GM19455 (cell line): ENCODE measurements around the gene TRERF1.

Experiments used
- ATAC-seq: cut with Tn5 transposase; IDR thresholded peaks from one replicate; pipeline ENCODE4 v1.9.1; 2021; ENCODE audit not compliant: unreplicated experiment

TRERF1 gene

GRCh38 chr6:42368181-42368580, 83.5 kb downstream of the TRERF1 start:
- no peak for ATAC-seq

DNA sequence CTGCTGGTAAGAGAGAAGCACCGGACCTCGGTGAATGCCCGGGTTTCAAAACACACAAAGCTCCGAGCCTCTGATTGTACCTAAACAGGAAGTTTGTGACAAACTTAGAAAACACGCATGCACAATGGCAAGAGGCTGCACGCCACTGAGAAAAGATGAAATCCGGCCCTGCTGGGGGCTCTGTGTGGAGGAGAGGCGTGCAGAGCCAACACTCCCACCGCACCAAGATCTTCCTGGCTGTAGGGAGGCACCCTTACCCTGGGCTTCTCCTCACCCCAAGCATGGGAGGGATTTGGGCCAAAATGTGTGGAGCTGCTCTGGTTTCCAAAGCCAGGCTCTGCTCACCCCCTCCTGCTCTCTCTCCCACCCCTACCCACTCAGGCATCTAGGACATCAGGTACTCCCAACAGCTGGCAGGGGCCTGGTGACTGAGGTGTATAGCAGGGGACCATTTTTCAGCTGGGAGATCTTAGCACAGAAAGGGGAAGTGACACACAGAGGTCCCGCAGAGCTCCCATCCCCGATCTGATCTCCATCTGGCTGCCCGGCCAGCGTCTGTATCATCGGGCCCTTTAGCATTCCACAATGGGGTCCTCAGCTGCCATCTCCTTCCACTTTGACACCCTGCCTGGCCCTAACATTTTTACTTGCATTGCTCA, 84.2 kb downstream of the TRERF1 start:
- ATAC-seq: peak; percentile 67

GRCh38 chr6:42366999-42367352, 84.8 kb downstream of the TRERF1 start:
- ATAC-seq: no peak

DNA sequence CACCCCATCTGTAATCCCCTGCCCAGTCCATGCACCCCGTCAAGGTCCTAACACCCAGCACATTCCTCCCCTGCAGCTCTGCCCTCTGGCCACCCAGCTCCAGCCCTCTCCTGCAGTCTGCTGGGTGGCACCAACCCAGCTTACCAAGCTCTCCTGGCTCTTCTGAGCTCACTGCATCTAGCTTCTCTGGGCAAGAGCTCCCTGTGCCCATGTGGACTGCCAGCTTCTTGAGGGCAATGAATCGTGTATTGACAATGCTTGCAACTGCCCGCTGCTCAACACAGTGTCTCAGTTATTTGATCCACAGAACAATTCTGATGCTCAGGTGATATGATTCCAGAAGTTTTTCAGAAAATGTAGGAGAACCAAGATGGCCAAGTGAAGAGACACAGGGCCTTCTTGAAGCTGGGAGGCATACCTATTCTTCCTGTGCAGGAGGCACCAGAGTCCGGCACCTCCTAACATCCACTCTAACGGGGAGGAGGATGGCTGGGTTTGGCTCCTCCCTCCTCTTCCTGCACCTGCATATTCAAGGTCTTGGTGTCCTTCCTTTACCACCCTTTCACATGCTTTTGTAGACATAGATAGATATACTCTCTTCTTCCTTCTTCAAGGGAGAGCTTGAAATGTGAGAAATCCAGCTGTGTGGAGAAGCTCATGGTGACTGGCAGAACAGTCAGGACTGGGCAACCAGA, 85.6 kb downstream of the TRERF1 start:
- no peak for ATAC-seq

GRCh38 chr6:42365021-42365420, 86.7 kb downstream of the TRERF1 start:
- no peak for ATAC-seq

DNA sequence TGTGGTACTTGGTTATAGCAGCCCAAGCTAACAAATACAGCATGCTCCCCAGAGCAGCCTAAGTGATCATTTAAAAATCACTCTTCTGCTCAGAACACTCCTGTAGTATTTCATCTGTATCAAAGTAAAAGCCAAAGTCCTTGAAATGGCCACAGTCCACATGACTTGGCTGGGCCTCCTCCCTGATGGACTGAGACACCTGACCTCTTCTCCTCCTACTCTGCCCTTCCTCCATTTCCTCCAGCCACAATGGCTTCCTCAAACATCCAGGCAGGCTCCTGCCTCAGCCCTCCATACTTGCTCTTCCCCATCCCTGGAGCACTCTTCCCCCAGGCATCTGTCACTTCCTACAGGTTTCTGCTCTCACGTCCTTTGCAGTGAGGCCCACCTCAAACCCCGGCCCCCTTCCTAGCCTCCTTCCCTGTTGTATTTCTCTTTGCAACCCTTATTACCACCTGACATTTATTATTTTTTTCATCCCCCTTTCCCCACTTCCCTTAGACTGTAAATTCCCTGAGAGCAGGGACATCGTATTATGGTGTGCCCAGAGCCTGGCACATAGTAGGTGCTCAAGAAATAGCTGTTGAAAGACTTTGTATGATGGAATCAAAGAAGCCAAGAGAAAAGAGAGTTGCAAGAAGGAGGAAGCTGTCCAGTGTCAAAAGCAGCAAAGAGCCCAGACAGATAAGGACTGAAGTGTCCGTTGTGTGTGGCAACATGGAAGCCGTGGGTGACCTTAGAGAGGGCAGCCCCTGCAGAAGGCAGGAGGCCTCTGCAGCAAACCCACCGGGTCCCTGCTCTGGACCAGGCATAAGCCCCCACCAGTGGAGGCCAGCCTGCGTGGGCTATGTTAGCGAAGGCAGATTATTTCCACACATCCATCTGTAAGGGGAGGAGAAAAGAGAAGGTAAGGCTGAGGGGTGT, 87.5 kb downstream of the TRERF1 start:
- ATAC-seq: no peak

GRCh38 chr6:42361036-42361435, 90.7 kb downstream of the TRERF1 start:
- no peak for ATAC-seq

- ATAC-seq: no peak
These were observed 92.7 kb downstream of the TRERF1 start for GRCh38 chr6:42359021-42359420.

DNA sequence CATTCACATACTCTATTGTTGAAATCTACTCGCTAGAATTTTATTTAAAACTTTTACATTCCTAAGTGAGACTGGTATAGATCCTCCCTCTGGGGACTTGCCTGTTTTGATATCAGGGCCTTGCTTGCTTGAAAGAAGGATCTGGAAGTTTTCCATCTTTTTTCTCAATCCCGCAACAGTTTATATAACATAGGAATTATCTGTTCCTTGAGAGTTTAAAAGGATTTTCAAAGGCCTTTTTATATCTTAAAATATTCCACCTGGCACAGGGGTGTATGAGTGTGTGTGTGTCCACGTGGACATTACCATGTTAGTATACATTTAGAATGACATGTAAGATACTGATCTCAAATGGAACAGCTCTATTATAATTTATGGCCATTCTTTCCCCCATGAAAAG, 96.3 kb downstream of the TRERF1 start:
- no peak for ATAC-seq

DNA sequence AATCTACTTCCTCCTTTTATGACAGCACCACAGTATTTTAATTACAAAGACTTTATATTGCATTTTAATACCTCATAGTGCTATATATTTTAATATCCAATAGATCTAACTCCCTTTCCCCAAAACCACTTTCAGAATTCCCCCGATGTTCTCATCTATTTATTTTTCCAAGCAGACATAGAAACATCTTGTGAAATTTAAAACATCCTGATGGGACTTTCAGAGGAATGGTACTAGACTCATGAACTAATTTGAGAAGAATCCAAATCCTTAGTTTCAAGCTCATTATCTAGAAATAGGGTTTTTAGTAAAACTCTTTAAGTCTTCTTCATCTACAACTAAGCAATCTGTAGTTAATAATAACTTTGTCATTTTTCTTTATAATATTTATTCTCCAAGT, 97.0 kb downstream of the TRERF1 start:
- ATAC-seq: no peak

DNA sequence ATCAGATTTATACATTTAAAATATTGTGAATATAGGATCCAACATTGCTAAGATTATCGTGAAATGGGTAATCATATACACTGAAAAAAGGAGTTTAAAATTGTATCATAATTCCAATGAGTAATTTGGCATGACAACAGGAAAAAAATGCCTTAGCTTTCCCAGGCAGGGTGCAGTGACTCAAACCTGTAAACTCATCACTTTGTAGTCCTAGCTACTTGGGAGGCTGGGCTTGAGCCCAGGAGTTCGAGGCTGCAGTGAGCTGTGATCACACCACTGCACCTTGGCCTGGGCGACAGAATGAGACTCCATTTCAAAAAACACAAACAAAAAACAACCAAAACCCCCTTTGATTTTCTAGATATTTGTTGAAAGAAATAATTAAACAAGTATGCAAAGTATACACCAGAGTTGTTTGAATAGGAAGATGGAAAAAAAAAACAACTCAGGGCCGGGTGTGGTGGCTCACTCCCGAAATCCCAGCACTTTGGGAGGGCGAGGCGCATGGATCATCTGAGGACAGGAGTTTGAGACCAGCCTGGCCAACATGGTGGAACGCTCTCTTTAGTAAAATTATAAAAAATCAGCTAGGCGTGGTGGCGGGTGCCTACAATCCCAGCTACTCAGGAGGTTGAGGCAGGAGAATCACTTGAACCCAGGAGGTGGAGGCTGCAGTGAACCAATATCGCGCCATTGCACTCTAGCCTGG, 98.7 kb downstream of the TRERF1 start:
- ATAC-seq: no peak

DNA sequence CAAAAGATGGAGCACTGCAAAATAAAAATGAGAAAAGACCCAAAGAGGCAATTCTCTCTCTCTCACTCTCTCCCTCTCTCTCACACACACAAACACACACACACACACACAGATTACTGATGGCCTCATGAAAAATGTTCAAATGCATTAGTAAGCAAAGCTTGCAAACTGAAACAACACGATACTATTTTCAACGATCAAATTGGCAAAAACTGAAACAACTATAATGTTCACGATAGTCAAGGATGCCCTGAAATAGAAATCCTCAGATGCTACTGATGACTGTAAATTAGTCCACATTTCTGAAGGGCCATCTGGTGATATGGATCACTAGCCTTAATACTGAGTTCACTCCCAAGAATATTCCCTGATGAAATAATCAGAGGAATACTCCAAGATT, 100.8 kb downstream of the TRERF1 start:
- no peak for ATAC-seq

DNA sequence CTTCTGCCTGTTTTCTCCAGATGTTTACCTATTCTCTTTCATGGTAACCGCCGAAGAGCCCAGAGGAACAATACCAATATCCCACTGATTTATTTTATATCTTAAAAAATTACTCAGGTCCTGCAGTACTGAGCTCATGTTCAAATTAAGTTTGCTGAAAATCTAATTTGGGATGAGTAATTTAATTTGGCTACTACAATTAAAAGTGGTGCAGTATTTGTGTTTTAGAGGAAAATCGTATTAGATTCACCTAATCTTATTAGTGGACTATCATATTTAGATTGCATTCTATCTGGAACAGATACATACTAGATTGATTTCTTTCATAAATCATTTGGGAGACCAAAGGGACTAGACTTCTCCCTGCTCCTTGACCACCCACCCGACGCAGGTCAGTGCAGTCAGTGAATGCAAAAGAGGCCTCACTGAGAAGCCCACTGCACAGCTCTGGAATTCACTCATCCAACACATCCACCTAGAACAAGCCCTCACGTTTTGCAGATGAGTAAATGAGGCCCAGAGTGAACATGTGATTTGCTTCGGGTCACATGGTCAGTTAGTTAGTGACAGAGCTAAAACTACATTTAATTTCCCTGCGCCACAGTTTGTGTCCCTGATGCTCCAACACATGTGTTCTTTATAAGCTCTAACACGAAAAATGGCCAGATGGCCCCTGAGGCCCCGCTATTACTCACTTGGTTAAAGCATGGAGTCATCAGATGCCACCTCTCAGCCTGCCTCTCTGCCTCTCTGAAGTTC, 101.8 kb downstream of the TRERF1 start:
- ATAC-seq: no peak

DNA sequence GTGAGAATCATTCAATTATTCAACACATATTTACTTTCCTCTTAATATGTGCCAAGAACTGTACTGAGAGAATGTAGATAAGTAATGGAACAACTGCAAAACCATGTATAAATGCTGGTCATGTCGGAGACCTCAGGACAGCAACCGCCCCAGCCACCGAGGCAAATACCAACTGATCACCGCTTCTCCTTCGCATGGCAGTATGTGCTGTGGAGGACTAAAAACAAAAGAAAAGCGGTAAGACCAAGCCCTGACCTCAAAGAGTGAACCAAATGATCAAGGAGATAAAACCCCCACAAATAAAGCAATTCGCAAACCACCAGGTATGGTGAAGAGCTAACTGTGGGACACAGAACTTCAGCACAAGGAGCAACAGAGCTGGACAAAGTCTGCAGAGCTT, 104.3 kb downstream of the TRERF1 start:
- no peak for ATAC-seq

GRCh38 chr6:42345696-42346416, 105.9 kb downstream of the TRERF1 start:
- no peak for ATAC-seq

DNA sequence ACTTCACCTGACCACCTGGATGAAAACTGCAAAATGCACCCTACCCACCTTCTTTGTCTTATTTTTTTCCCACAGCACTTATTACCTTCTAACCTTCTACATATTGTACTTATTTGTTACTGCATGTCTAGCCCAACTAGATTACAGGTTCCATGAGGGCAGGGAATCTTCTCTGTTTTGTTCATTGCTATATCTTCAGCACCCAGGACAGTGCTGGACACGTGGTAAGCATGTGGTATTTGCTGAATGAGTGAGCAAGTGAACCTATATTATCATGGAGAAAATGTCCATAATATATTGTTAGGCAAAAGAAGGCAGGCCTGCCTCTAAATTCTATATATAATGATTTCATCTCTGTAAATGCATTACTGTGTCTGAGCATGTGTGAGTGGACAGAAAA, 107.0 kb downstream of the TRERF1 start:
- ATAC-seq: no peak

DNA sequence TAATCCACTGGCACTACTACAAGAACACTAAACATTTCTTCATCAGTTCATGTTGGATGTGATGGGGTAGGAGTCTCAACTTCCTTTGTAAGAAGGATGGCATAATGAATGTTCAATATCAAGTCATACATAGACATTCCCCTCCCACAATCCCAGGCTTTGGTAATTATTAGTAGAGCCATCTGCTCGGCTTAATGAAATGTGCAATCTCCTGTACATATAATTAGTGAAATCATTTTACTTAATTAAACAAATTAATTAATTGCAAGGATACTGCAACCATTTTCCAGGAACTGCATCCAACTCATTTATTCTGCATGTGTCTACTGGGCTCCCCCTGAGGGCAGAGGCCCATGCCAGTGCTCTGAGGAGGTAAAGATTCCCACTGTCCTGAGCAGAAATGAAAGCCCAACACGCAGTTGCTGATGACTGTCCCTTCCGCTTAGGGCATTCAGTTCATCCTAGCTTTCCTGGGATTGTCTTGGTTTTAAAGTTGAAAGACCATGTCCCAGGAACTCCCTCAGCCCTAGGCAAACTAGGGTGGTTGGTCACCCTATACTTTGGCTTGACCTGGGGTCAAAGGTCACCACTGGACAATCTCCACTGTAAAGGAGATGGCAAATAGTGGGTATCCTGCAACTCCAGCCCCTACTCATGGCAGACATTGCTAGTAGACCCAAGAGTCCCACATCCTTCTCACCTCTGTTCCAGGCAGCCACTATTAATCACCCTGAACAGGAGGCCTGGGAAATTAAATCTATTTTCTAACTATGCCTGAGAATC, 109.8 kb downstream of the TRERF1 start:
- no peak for ATAC-seq

DNA sequence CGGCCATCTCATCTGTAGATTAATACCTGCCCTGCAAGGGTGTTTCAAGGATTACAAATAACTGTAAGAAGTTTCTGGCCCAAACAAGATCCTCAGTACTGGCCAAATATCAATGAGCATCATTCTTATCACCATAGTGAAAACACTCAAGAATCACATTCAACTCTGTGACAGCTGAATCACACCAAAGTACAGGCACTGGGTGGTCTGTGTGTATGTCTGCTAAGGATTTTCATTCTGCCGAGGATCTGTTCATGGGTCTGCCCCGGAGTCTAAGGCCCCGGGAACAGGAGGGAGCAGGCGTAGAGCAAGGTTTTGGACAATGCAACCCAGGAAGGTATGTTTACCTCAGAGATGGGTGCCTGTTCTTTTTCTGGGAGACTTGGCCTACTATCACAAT, 110.5 kb downstream of the TRERF1 start:
- ATAC-seq: no peak

DNA sequence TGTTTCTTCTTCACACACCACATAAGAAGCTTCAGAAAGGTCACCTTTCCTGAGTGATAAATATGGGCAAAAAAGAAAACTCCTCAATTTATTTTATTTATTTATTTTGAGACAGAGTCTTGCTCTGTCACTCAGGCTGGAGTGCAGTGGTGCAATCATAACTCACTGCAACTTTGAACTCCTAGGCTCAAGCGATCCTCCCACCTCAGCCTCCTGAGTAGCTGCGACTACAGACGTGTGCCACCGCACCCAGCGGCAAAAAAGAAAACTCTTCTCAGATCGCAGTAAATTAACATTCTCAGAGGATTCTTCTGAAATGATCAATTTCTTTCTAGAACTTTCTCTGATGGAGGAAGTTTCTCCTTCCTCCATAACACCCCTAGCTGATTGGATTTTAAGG, 111.2 kb downstream of the TRERF1 start:
- ATAC-seq: no peak
